MCF 10A (cell line): ENCODE data around the gene RFPL4AL1. TPM values are rescaled to one million over a fixed set of nuclear protein-coding genes. Genes with fewer than 3 reads are reported as not detected.
A peak's percentile ranks its signal among the peaks of the same experiment; 100 is the strongest.
"Not testable (repeated sequence)": the region's sequence is repeated elsewhere in the genome, so short reads cannot be mapped to it uniquely, and the experiment has no call there.

Experiments
- BruUV-seq: library from RNA; stranded (reverse); fragments of 400-500 nt; replicated peaks from 2 replicates; lab custom pipeline; 2021; lab: Mats Ljungman, UMichigan
- CTCF ChIA-PET: fragments of 300-600 bp; sonication (Branson Sonifier 250); formaldehyde crosslinking; extraction: SDS; loops from one replicate; lab custom pipeline; 2021; ENCODE audit warnings: antibody characterized with exemption, inconsistent platforms; lab: Yijun Ruan, JAX
- POLR2A ChIA-PET: fragments of 300-600, 350-650 bp; sonication (Branson Sonifier 250); formaldehyde crosslinking; extraction: SDS; loops from one replicate; lab custom pipeline; 2020; ENCODE audit warnings: antibody characterized with exemption, inconsistent platforms; lab: Yijun Ruan, JAX
- DNase-seq: peaks from one replicate; pipeline ENCODE4 v3.0.0-alpha.2; 2018; ENCODE audit not compliant: unreplicated experiment
- H3K27ac Mint-ChIP-seq: one replicate; pipeline ENCODE4 v1.8.0; 2022; ENCODE audit warnings: mild to moderate bottlenecking, low read depth, mixed read lengths; ENCODE audit not compliant: unreplicated experiment
- H3K27me3 Mint-ChIP-seq: one replicate; pipeline ENCODE4 v1.8.0; 2022; ENCODE audit warnings: mixed read lengths; ENCODE audit not compliant: insufficient read depth, unreplicated experiment
- H3K36me3 Mint-ChIP-seq: one replicate; pipeline ENCODE4 v1.8.0; 2022; ENCODE audit warnings: mild to moderate bottlenecking, moderate library complexity, mixed read lengths; ENCODE audit not compliant: insufficient read depth, unreplicated experiment
- H3K4me1 Mint-ChIP-seq: one replicate; pipeline ENCODE4 v1.8.0; 2022; ENCODE audit warnings: mixed read lengths; ENCODE audit not compliant: insufficient read depth, unreplicated experiment
- H3K4me3 Mint-ChIP-seq: one replicate; pipeline ENCODE4 v1.8.0; 2022; ENCODE audit warnings: mild to moderate bottlenecking, moderate library complexity, mixed read lengths; ENCODE audit not compliant: unreplicated experiment
- H3K9me3 Mint-ChIP-seq: one replicate; pipeline ENCODE4 v1.8.0; 2022; ENCODE audit warnings: mixed read lengths; ENCODE audit not compliant: unreplicated experiment
- CTCF ChIP-seq: fragments of 200-600 bp; IDR thresholded peaks from one replicate; pipeline ENCODE4 v1.8.0; 2022; ENCODE audit warnings: antibody characterized with exemption, mild to moderate bottlenecking; ENCODE audit not compliant: unreplicated experiment
- intact Hi-C: fragments of 100-400 bp; cut with micrococcal nuclease; formaldehyde crosslinking; loops from 2 replicates; pipeline ENCODE4 v1.14.1; 2022
- total RNA-seq: library from RNA; stranded (reverse); gene quantifications from 2 replicates; pipeline ENCODE4 v1.2.3, GENCODE V29; 2022

Gene RFPL4AL1
- total RNA-seq, 1 experiment from 2014 or later = not detected

GRCh38 chr19:55766466-55766865, 2.5 kb upstream of the RFPL4AL1 start:
- no peak overlapping the region for H3K27ac Mint-ChIP-seq
- no peak overlapping the region for H3K4me3 Mint-ChIP-seq
- H3K36me3 Mint-ChIP-seq = no peaks in the 10 kb centered on the region
- BruUV-seq = no TSS peak
- peaks cover 59% of the 10 kb centered on the region for H3K27me3 Mint-ChIP-seq
- H3K9me3 Mint-ChIP-seq = no peaks in the 10 kb centered on the region
- no peak for TF ChIP-seq CTCF
- H3K4me1 Mint-ChIP-seq = no peaks in the 10 kb centered on the region
- peak; percentile 54 for DNase-seq
- POLR2A ChIA-PET = no interaction called here
- CTCF ChIA-PET = no interaction called here
- intact Hi-C loops = no loop called here

- CTCF ChIA-PET, H3K9me3 Mint-ChIP-seq, BruUV-seq, intact Hi-C loops, H3K4me3 Mint-ChIP-seq, DNase-seq, H3K36me3 Mint-ChIP-seq, H3K4me1 Mint-ChIP-seq, H3K27ac Mint-ChIP-seq, POLR2A ChIA-PET: not testable (repeated sequence)
- peaks cover 50% of the 10 kb centered on the region for H3K27me3 Mint-ChIP-seq
Observed at GRCh38 chr19:55769632-55770031, 714 bp downstream of the RFPL4AL1 start.

GRCh38 chr19:55777528-55777927, 8.6 kb downstream of the RFPL4AL1 start:
- no peak for TF ChIP-seq CTCF
- H3K27me3 Mint-ChIP-seq = peaks cover 16% of the 10 kb centered on the region
- ChIA-PET POLR2A (no interaction called here), CTCF (interaction anchor here (0.6 kb wide), 1 partner anchor 547 kb away, joined by 3 read pairs; no protein-coding TSS in a partner anchor)
- no peak overlapping the region for H3K27ac Mint-ChIP-seq
- H3K4me3 Mint-ChIP-seq = no peak overlapping the region
- peaks cover 7% of the 10 kb centered on the region for H3K9me3 Mint-ChIP-seq
- no TSS peak for BruUV-seq
- no peaks in the 10 kb centered on the region for H3K36me3 Mint-ChIP-seq
- no peaks in the 10 kb centered on the region for H3K4me1 Mint-ChIP-seq
- DNase-seq = peak; percentile 16
- intact Hi-C loops = no loop called here

DNA sequence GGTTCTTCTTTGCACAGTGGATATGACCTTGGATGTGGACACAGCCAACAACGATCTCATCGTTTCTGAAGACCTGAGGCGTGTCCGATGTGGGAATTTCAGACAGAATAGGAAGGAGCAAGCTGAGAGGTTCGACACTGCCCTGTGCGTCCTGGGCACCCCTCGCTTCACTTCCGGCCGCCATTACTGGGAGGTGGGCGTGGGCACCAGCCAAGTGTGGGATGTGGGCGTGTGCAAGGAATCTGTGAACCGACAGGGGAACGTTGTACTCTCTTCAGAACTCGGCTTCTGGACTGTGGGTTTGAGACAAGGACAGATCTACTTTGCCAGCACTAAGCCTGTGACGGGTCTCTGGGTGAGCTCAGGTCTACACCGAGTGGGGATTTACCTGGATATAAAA, 9.4 kb downstream of the RFPL4AL1 start:
- intact Hi-C loops = no loop called here
- CTCF ChIA-PET = no interaction called here
- H3K9me3 Mint-ChIP-seq = peaks cover 7% of the 10 kb centered on the region

More for the DNA sequence above, 9.4 kb downstream of the RFPL4AL1 start:
- BruUV-seq = no TSS peak
- Mint-ChIP-seq H3K36me3 (no peaks in the 10 kb centered on the region), H3K27me3 (peaks cover 16% of the 10 kb centered on the region), H3K4me1 (no peaks in the 10 kb centered on the region), H3K27ac (no peak overlapping the region), H3K4me3 (no peak overlapping the region)
- no peak for TF ChIP-seq CTCF
- POLR2A ChIA-PET = no interaction called here
- DNase-seq = no peak
